LNCAP (cell line): ENCODE results near the gene ITGB8.

ENCODE experiments used
- CTCF ChIP-seq: fragments of 450-650 bp; IDR thresholded peaks from 2 replicates; pipeline ENCODE4 v1.5.1; 2017; ENCODE audit warnings: mild to moderate bottlenecking

ITGB8 gene

DNA sequence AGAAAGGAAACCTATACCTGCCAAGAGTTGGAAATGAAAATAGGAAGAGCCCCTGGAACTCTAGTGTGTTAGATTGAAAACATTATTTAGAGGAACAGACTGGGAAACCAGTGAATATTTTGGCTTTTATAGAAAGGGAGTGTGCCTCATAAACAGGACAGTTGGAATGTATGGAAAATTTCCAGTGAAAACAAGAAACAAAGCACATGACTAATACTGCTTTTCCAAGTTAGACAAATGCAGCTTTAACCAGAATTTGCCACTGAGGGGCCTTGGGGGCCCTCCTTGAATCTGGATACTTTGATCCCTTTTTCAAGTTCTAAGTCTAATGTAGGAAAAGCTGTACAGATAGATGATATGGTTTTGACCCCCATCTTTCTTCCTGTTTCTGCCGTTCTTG lies 21.2 kb downstream of the ITGB8 start:
- no peak for TF ChIP-seq CTCF

- no peak for TF ChIP-seq CTCF
Measured at GRCh38 chr7:20352573-20353306, 22.0 kb downstream of the ITGB8 start.

GRCh38 chr7:20354610-20355528 lies 24.2 kb downstream of the ITGB8 start:
- no peak for TF ChIP-seq CTCF

DNA sequence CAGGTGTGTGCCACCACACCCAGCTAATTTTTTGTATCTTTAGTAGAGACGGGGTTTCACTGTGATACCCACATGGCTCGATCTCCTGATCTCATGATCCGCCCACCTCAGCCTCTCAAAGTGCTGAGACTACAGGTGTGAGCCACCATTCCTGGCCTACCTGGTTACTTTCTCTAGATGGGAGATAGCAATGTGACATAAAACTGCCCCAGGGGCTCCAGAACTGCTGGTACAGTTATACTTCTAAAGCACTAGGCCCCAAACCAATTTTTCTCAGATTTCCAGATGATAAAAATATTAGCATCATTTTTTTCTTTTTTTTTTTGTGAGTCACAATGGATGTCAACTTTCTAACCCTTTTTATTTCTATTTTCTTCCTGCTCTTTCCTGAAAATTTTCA lies 27.4 kb downstream of the ITGB8 start:
- no peak for TF ChIP-seq CTCF

GRCh38 chr7:20358762-20359282 lies 28.1 kb downstream of the ITGB8 start:
- no peak for TF ChIP-seq CTCF

- no peak for TF ChIP-seq CTCF
Measured at GRCh38 chr7:20359341-20359963, 28.8 kb downstream of the ITGB8 start.

DNA sequence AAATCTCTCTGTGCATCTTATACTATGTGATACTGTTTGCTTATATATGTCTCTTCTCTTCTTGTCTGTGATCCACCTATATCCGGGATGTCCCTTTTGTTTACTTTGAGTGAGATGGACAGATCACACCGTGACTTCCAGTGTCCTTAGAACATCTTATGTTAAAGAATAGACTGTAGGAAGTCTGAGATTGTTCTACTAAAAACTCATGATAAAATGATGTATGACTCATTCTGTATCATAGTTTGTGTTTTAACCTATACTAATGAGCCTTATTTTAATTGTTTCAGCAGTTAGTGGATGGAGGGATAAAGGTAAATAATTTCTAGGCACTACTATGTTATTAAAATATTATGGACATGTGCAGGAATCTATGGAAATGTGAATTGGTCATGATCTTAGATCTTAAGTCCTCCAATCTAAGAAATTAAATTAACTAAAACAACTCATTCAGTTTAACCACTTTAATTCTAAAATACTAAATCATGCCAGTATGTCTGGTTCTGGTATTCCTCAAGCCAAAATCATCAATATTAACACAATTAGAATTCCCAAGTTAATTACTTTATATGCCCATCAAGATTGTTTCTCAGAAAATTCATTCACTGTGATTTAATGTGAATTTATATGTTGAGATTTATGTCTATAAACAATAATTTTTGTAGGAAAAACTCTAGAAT lies 32.0 kb downstream of the ITGB8 start:
- TF ChIP-seq CTCF, result no peak
